G401 (cell line): ENCODE results near the gene HELT. TPM values are rescaled to one million over a fixed set of nuclear protein-coding genes. Genes with fewer than 3 reads are reported as not detected.

Experiments used
- total RNA-seq: library from RNA; depleted of rRNA; stranded (reverse); fragments of >200 nt; shearing (Covaris generic); gene quantifications from 2 replicates; pipeline ENCODE4 v1.2.3, GENCODE V29; 2014; rRNA removed

The HELT gene
- total RNA-seq, 1 experiment from 2014 or later, result not detected

Other genes starting within 250 kb of the HELT start
- 3.8 and 5.3 TPM in 2 replicates for gene ACSL1, start 192.5 kb upstream of the HELT start, total RNA-seq
- gene SLC25A4, start 124.8 kb downstream of the HELT start, total RNA-seq, result 20.6 and 21.2 TPM in 2 replicates
- 11.8 and 25.8 TPM in 2 replicates for gene CFAP97, start 185.5 kb downstream of the HELT start, total RNA-seq
- gene SNX25, start 191.1 kb downstream of the HELT start, total RNA-seq, result 12.4 and 13.7 TPM in 2 replicates